Measurements from ENCODE around the gene GLIPR2.

Gene GLIPR2

DNA sequence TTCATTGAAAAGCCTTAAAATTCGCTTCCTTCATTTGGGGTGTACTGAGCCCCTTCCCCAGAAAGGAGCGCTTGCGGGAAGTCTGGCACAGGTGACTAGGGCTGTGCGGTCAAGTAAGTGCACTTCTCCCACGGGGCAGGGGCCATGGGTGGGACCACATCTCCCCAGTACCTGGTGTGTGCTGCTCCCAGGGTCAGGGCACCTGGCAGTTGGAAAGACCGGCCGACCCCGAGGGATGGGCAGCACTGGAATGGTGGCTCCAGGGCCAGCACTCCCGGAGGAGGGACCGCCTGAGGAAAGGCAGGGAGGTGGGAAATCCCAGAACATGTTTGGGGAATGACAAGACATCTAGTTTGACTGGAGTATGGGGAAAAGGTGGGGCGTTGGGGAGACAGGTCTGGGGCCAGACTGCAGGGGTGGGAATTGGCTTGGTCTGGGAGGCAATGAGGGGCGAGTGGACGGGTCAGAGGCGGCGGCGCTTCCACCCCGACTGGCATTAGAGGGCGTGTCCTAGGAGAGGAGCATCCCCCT lies 727 bp upstream of the GLIPR2 start (continued):
- TF ChIP-seq ZNF221 (tag by site-specific recombination; IDR thresholded peaks at IDR 0.05; ENCODE audit: borderline replicate concordance) (no peak), ZNF138 (tag by site-specific recombination; IDR thresholded peaks at IDR 0.05; ENCODE audit: borderline replicate concordance) (no peak)

DNA sequence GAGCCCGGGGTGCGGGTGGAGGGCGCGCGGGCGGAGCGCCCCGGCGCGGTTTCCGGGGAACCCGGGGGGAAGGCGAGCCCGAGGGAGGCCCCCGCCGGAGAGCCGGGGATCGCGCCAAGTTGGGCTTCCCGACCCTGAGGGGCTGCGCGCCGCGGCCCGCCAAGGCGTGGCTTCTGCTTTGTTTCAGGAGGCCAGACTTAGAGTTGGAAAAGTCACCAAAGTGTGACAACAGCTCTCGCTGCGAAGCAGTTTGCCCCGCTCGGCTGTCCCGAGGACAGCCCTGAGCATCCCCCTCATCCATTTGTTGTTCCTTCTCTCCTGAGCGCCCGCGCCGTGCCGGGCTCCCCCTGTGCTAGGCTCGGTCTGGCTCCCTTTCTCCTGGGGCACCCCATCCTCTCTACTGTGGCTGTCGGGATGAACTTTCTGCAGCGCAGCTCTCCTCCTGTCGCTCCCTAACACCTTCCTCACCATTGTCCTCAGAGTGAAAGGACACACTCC lies 410 bp downstream of the GLIPR2 start:
- Histone ChIP-seq H3K4me1 (ENCODE audit: control insufficient read depth, insufficient read depth, low read length) (no peaks in the 10 kb centered on the region), H3K4me3 (ENCODE audit: low read depth, low read length) (peak overlapping the region; percentile 62), H3K27ac (ENCODE audit: extremely low read depth, low read depth, low read length) (peak overlapping the region; percentile 56; the same call in 1 of the 2 replicates), H3K9me3 (ENCODE audit: control insufficient read depth, insufficient read depth, low read depth, low read length) (no peaks in the 10 kb centered on the region), H3K36me3 (ENCODE audit: control insufficient read depth in 2 of 2, insufficient read depth in 1 of 2, low read length in 2 of 2) (no peaks in the 10 kb centered on the region)
- ChIA-PET POLR2A (interaction anchor here (1.0 to 2.2 kb wide), 7 partner anchors 8 to 54 kb away, joined by 4 to 18 read pairs (median 7); partner anchors contain the start of gene CLTA), CTCF (interaction anchor here (0.7 to 7.0 kb wide), 10 partner anchors 12 to 143 kb away, joined by 3 to 55 read pairs (median 3); partner anchors contain the start of gene CLTA)
- TF ChIP-seq ZNF600 (tag by site-specific recombination; IDR thresholded peaks at IDR 0.05) (no peak), ZBTB17 (tag by site-specific recombination; IDR thresholded peaks at IDR 0.05) (peak; percentile 12; the same call in 1 of the 2 replicates), ZNF529 (tag by site-specific recombination; IDR thresholded peaks at IDR 0.05; ENCODE audit: insufficient replicate concordance) (no peak), ZNF571 (tag by site-specific recombination; IDR thresholded peaks at IDR 0.05) (no peak), ZNF138 (tag by site-specific recombination; IDR thresholded peaks at IDR 0.05; ENCODE audit: borderline replicate concordance) (no peak), ZNF624 (tag by site-specific recombination; IDR thresholded peaks at IDR 0.05) (no peak), ZNF785 (tag by site-specific recombination; IDR thresholded peaks at IDR 0.05) (no peak), ZNF473 (tag by site-specific recombination; IDR thresholded peaks at IDR 0.05) (no peak), EGR2 (tag by site-specific recombination; IDR thresholded peaks at IDR 0.05; ENCODE audit: low read depth) (no peak), ZNF555 (tag by site-specific recombination; conservative IDR thresholded peaks at IDR 0.05) (no peak), OVOL3 (tag by site-specific recombination; IDR thresholded peaks at IDR 0.05) (no peak), GLIS2 (tag by site-specific recombination; IDR thresholded peaks at IDR 0.05) (no peak), ZNF433 (tag by site-specific recombination; IDR thresholded peaks at IDR 0.05; ENCODE audit: low read depth) (no peak), SP7 (tag by site-specific recombination; IDR thresholded peaks at IDR 0.05) (no peak), ZNF776 (tag by site-specific recombination; IDR thresholded peaks at IDR 0.05; ENCODE audit: borderline replicate concordance) (no peak), ZNF202 (tag by site-specific recombination; IDR thresholded peaks at IDR 0.05; ENCODE audit: borderline replicate concordance) (no peak), ZBTB48 (tag by site-specific recombination; IDR thresholded peaks at IDR 0.05) (no peak), ZNF350 (tag by site-specific recombination; IDR thresholded peaks at IDR 0.05) (no peak), PRDM1 (tag by site-specific recombination; IDR thresholded peaks at IDR 0.05) (0 out of 2 replicates have a peak, but pooled peaks have one; percentile 29)
- TF ChIP-seq, protein P1, sequence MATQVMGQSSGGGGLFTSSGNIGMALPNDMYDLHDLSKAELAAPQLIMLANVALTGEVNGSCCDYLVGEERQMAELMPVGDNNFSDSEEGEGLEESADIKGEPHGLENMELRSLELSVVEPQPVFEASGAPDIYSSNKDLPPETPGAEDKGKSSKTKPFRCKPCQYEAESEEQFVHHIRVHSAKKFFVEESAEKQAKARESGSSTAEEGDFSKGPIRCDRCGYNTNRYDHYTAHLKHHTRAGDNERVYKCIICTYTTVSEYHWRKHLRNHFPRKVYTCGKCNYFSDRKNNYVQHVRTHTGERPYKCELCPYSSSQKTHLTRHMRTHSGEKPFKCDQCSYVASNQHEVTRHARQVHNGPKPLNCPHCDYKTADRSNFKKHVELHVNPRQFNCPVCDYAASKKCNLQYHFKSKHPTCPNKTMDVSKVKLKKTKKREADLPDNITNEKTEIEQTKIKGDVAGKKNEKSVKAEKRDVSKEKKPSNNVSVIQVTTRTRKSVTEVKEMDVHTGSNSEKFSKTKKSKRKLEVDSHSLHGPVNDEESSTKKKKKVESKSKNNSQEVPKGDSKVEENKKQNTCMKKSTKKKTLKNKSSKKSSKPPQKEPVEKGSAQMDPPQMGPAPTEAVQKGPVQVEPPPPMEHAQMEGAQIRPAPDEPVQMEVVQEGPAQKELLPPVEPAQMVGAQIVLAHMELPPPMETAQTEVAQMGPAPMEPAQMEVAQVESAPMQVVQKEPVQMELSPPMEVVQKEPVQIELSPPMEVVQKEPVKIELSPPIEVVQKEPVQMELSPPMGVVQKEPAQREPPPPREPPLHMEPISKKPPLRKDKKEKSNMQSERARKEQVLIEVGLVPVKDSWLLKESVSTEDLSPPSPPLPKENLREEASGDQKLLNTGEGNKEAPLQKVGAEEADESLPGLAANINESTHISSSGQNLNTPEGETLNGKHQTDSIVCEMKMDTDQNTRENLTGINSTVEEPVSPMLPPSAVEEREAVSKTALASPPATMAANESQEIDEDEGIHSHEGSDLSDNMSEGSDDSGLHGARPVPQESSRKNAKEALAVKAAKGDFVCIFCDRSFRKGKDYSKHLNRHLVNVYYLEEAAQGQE (tag by site-specific recombination; IDR thresholded peaks at IDR 0.05), result no peak
- TF ChIP-seq, protein P2, sequence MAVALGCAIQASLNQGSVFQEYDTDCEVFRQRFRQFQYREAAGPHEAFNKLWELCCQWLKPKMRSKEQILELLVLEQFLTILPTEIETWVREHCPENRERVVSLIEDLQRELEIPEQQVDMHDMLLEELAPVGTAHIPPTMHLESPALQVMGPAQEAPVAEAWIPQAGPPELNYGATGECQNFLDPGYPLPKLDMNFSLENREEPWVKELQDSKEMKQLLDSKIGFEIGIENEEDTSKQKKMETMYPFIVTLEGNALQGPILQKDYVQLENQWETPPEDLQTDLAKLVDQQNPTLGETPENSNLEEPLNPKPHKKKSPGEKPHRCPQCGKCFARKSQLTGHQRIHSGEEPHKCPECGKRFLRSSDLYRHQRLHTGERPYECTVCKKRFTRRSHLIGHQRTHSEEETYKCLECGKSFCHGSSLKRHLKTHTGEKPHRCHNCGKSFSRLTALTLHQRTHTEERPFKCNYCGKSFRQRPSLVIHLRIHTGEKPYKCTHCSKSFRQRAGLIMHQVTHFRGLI (tag by site-specific recombination; IDR thresholded peaks at IDR 0.05), result peak; percentile 83
- TF ChIP-seq, protein P3, sequence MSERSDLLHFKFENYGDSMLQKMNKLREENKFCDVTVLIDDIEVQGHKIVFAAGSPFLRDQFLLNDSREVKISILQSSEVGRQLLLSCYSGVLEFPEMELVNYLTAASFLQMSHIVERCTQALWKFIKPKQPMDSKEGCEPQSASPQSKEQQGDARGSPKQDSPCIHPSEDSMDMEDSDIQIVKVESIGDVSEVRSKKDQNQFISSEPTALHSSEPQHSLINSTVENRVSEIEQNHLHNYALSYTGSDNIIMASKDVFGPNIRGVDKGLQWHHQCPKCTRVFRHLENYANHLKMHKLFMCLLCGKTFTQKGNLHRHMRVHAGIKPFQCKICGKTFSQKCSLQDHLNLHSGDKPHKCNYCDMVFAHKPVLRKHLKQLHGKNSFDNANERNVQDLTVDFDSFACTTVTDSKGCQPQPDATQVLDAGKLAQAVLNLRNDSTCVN (tag by site-specific recombination; optimal IDR thresholded peaks at IDR 0.05), result peak; percentile 7
- TF ChIP-seq, protein P4, sequence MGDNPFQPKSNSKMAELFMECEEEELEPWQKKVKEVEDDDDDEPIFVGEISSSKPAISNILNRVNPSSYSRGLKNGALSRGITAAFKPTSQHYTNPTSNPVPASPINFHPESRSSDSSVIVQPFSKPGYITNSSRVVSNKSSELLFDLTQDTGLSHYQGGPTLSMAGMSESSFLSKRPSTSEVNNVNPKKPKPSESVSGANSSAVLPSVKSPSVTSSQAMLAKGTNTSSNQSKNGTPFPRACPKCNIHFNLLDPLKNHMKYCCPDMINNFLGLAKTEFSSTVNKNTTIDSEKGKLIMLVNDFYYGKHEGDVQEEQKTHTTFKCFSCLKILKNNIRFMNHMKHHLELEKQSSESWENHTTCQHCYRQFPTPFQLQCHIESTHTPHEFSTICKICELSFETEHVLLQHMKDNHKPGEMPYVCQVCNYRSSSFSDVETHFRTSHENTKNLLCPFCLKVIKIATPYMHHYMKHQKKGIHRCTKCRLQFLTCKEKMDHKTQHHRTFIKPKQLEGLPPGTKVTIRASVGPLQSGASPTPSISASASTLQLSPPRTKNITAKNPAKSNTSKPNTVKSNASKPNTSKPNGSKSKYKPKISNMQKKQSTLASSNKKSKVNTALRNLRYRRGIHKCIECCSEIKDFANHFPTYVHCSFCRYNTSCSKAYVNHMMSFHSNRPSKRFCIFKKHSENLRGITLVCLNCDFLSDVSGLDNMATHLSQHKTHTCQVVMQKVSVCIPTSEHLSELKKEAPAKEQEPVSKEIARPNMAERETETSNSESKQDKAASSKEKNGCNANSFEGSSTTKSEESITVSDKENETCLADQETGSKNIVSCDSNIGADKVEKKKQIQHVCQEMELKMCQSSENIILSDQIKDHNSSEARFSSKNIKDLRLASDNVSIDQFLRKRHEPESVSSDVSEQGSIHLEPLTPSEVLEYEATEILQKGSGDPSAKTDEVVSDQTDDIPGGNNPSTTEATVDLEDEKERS (tag by site-specific recombination; IDR thresholded peaks at IDR 0.05), result no peak

Measured in HEK293 (cell line).